ENCODE measurements around the gene MKLN1.
"Not testable (repeated sequence)": the region's sequence is repeated elsewhere in the genome, so short reads cannot be mapped to it uniquely, and the experiment has no call there.

MKLN1 gene

DNA sequence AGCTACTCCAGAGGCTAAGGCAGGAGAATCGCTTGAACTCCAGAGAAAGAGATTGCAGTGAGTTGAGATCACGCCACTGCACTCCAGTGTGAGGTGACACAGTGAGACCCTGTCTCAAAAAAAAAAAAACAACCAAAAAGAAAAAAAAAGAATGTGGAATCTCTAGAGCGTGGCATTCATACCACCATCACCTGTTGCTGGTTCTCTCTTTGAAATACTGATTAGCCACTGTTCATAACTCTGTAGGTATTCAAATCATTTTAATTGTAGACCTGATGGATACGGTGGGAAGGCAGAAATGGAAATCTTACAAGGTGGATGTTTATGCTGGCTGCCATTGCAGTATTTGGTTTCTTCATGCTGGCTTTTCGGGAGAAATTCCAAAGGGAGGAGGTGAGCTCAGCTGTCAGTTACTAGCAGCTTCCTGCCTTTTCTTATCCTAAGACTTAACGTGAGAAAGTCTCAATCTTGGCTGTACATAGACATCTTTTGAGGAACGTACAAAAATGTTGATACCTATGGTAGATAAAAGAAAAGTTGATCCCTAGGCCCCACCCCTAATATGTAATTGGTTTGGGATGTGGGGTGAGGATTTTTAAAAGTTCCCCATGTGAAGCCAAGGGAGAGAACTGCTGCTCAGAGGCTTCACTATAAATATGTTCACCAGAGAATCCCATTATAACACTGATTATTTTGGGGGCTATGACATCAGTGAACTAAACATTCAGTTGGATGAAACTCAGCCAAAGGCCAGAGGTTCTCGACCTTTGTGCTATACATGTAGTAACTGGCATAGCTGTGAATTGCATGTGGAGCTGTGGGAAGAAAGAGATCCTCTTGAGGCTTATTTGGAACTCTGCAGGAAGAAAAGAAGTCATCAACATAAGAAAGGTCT, 26.9 kb upstream of the MKLN1 start:
- Mint-ChIP-seq H3K4me3 (no peak overlapping the region), H3K9me3 (no peaks in the 10 kb centered on the region), H3K27me3 (no peaks in the 10 kb centered on the region), H3K4me1 (ENCODE audit: low read depth in 2 of 2) (no peaks in the 10 kb centered on the region), H3K27ac (peak overlapping the region in 1 of 2 donors; percentile 38), H3K36me3 (ENCODE audit: insufficient read depth) (no peaks in the 10 kb centered on the region)
- DNase-seq, result no peak
- ATAC-seq (replicated peaks), result no peak

DNA sequence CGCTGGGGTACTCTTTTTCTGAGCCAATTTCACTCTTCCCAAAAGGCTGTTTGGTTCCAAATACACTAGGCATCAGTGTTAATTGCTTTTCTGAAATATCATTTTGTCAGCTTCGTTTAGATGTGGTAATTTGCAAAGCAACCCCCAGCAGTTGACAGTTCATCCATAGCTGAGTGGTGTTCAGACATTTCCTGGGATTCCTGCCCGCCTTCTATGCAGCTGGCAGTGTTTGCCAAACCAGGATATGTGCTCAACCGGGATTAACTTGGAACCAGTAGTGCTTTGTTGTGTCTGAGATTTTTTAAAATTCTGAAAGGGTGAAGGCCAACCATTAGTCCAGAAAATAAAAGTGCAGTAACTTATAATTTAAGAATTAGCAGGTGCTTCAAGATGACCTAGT, 25.2 kb upstream of the MKLN1 start:
- Mint-ChIP-seq H3K36me3 (ENCODE audit: insufficient read depth) (no peaks in the 10 kb centered on the region), H3K27ac (no peak overlapping the region), H3K9me3 (no peaks in the 10 kb centered on the region), H3K4me1 (ENCODE audit: low read depth in 2 of 2) (no peaks in the 10 kb centered on the region), H3K27me3 (no peaks in the 10 kb centered on the region), H3K4me3 (no peak overlapping the region)
- ATAC-seq (replicated peaks) (no peak), DNase-seq (no peak)

DNA sequence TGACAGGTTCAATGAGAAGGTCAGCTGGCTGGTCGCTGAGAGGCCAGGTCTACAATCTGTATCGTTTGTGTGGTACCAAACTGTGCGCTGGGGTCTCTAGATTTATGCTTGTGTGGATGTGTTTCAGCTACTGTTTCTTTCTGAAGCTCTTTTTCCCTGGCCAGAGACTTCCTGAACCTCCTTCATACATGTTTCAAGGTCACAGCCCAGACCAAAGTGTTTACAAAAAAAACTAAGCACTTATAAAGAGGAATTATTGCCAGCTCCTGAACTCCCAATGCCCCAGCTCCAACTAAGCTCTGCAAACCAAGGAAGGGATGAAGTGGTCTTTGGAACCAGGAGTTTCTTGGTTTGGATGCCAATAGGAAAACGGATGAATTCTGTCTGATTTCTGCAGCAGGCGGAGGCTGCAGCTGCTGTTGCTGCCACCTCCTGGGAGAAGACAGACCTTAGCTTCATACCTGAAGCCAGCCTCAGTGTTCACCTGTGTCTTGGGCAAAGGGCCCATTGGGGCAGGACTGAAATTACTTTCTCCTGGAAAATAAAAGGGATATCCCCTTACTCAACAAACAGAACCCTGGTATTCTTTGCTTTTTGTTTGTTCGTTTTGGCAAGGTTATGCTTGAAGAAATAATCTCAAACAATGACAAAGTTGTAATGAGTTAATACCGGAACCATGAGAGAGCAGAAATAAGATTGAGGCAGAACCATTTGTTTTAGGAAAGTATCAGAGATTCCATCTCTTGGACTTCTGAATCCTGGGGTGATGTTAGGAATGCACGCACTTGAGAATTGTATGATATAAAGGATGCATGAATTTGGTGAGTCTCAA, 24.6 kb upstream of the MKLN1 start:
- Mint-ChIP-seq H3K4me1 (ENCODE audit: low read depth in 2 of 2) (no peaks in the 10 kb centered on the region), H3K36me3 (ENCODE audit: insufficient read depth) (no peaks in the 10 kb centered on the region), H3K27me3 (no peaks in the 10 kb centered on the region), H3K4me3 (no peak overlapping the region), H3K27ac (no peak overlapping the region), H3K9me3 (no peaks in the 10 kb centered on the region)
- DNase-seq (peak in 2 of 3 experiments; percentile 6 to 8), ATAC-seq (replicated peaks) (peak; percentile 37)

DNA sequence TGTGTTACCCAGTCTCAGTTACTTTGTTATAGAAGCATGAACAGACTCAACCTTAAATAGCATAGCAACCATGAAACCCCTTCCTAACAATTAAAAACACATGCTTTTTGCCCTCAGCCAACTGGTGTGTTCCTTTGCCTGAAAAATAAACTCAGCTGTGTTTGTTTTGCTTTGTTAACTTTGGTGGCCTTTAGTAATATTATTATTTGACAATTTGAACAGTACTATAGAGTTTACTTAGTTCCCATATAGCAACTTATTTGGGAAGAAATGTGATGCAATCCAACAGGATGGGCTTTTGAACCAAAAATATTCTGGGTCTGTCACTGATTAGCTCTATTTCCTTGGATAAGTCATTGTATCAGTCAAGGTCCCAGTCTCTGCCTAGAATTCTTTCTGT, 22.5 kb upstream of the MKLN1 start:
- no peaks in the 10 kb centered on the region for H3K27me3 Mint-ChIP-seq
- no peaks in the 10 kb centered on the region for H3K36me3 Mint-ChIP-seq (ENCODE audit: insufficient read depth)
- ATAC-seq (replicated peaks), result no peak
- H3K9me3 Mint-ChIP-seq, result no peaks in the 10 kb centered on the region
- no peaks in the 10 kb centered on the region for H3K4me1 Mint-ChIP-seq (ENCODE audit: low read depth in 2 of 2)
- no peak for DNase-seq
- H3K27ac Mint-ChIP-seq, result no peak overlapping the region
- no peak overlapping the region for H3K4me3 Mint-ChIP-seq

DNA sequence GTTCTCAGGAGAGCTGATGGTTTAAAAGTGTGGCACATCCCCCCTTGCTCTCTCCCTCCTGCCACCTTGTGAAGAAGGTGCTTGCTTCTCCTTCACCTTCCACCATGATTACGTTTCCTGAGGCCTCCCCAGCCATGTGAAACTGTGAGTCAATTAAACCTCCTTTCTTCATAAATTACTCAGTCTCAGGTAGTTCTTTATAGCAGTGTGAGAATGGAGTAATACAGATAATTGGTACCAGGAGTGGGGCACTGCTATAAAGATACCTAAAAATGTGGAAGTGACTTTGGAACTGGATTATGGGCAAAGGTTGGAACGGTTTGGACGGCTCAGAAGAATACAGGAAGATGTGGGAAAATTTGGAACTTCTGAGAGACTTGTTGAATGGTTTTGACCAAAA, 21.6 kb upstream of the MKLN1 start:
- H3K36me3 Mint-ChIP-seq (ENCODE audit: insufficient read depth); H3K27me3 Mint-ChIP-seq; H3K9me3 Mint-ChIP-seq; H3K27ac Mint-ChIP-seq; DNase-seq; H3K4me1 Mint-ChIP-seq (ENCODE audit: low read depth in 2 of 2); H3K4me3 Mint-ChIP-seq; ATAC-seq (replicated peaks): not testable (repeated sequence)

DNA sequence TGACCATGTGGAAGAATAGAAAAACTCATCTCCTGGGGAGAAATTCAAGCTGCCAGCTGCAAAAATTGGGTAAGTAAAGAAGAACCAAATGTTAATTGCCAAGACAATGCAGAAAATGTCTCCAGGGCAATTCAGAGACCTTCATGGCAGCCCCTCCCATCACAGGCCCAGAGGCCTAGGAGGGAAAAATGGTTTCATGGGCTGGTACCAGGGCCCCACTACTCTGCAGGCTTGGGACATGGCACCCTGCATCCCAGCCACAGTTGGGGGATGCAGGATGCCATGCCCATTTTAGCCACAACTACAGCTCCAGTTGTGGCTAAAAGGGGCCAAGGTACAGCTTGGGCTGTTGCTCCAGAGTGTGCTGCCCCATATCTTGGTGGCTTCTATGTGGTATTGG, 20.9 kb upstream of the MKLN1 start:
- no peak overlapping the region for H3K27ac Mint-ChIP-seq
- H3K36me3 Mint-ChIP-seq (ENCODE audit: insufficient read depth), result no peaks in the 10 kb centered on the region
- ATAC-seq (replicated peaks) (no peak), DNase-seq (no peak)
- no peaks in the 10 kb centered on the region for H3K27me3 Mint-ChIP-seq
- no peaks in the 10 kb centered on the region for H3K9me3 Mint-ChIP-seq
- no peak overlapping the region for H3K4me3 Mint-ChIP-seq
- no peaks in the 10 kb centered on the region for H3K4me1 Mint-ChIP-seq (ENCODE audit: low read depth in 2 of 2)

DNA sequence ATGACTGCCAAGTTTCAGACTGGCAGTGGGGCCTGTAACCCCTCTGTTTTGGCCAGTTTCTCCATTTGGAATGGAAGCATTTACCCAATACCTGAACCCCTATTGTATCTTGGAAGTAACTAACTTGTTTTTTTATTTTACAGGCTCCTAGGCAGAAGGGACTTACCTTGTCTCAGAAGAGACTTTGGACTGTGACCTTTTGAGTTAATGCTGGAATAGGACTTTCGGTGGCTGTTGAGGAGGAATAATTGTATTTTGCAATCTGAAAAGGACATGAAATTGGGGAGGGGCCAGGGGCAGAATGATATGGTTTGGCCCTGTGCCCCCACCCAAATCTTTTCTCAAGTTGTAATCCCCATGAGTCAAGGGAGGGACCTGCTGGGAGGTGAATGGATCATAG, 20.0 kb upstream of the MKLN1 start:
- H3K4me3 Mint-ChIP-seq, result no peak overlapping the region
- H3K9me3 Mint-ChIP-seq, result peaks cover 0 to 2% of the 10 kb centered on the region in 2 donors
- H3K36me3 Mint-ChIP-seq (ENCODE audit: insufficient read depth), result peaks cover 3% of the 10 kb centered on the region
- peak overlapping the region in 1 of 2 donors; percentile 64 for H3K27ac Mint-ChIP-seq
- no peaks in the 10 kb centered on the region for H3K27me3 Mint-ChIP-seq
- ATAC-seq (replicated peaks) (no peak), DNase-seq (no peak)
- no peaks in the 10 kb centered on the region for H3K4me1 Mint-ChIP-seq (ENCODE audit: low read depth in 2 of 2)

DNA sequence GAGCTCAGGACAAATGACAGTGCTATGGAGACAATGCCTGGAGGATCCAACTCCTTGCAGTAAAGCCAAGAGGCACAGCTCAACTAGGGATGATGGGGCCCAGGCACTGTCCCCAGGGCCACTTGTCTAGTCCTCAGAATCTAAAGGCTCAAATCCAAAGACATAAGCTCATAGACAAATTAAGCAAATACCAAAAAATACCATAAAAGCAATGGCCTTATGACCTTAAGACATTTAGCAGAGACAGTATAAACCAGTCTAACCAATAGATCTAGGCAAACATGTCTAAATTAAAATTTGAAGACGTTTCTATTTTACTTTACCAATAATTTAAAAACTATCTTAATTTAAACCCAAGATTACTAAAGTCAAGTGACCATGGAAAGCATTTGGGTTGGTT, 14.8 kb upstream of the MKLN1 start:
- DNase-seq (no peak), ATAC-seq (replicated peaks) (no peak)
- Mint-ChIP-seq H3K4me1 (ENCODE audit: low read depth in 2 of 2) (no peaks in the 10 kb centered on the region), H3K4me3 (no peak overlapping the region), H3K27ac (no peak overlapping the region), H3K9me3 (peaks cover 0 to 2% of the 10 kb centered on the region in 2 donors), H3K27me3 (peaks cover 12 to 28% of the 10 kb centered on the region in 2 donors), H3K36me3 (ENCODE audit: insufficient read depth) (peaks cover 3% of the 10 kb centered on the region)

DNA sequence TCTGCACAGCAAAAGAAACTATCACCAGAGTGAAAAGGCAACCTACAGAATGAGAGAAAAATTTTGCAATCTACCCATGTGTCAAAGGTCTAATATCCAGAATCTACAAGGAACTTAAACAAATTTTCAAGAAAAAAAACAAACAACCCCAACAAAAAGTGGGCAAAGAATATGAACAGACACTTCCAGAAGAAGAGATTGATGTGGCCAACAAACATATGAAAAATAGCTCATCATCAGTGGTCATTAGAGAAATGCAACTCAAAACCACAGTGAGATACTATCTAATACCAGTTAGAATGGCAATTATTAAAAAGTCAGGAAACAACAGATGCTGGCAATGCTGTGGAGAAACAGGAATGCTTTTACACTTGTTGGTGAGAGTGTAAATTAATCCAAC, 7.1 kb upstream of the MKLN1 start:
- Mint-ChIP-seq H3K9me3 (no peaks in the 10 kb centered on the region), H3K36me3 (ENCODE audit: insufficient read depth) (peaks cover 2% of the 10 kb centered on the region), H3K27ac (no peak overlapping the region), H3K27me3 (peaks cover 12 to 16% of the 10 kb centered on the region in 2 donors), H3K4me1 (ENCODE audit: low read depth in 2 of 2) (peaks cover 3 to 11% of the 10 kb centered on the region in 2 donors), H3K4me3 (no peak overlapping the region)
- DNase-seq (no peak), ATAC-seq (replicated peaks) (no peak)

DNA sequence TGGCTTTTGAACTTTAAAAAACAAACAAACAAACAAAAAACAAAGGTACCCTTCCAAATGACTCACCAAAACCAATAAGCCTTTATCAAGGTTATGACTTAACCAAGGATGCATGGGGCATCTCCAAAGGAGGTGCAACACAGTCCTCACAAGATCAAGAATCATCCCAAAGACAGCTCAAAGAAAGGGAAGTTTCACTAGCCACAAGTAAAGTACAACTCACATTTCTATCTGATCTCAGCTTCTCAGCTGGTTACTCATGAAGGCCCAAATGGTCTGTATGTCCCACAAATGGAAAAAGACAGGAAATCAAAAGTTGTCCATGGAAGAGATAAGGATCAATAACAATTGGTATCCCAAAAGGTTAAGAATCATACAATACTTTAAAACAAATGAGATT, 6.0 kb upstream of the MKLN1 start:
- H3K27ac Mint-ChIP-seq, result no peak overlapping the region
- no peak for DNase-seq

DNA sequence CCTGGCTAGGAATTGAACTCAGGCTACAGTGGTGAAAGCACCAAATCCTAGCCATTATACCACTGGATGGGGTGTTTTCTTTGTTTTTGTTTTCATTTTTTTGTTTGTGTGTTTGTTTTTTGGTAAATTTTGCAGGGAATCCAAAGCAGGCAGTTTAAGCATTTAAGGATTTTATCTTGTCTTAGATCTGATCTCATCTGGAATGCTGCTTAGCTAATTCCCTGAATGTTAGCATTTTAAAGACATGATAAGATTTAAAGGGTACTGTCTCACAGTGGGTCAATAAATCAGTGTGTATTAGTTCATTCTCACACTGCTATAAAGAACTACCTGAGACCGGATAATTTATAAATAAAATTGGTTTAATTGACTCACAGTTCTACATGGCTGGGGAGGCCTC, 5.6 kb upstream of the MKLN1 start:
- H3K27ac Mint-ChIP-seq, result no peak overlapping the region
- peaks cover 8 to 18% of the 10 kb centered on the region in 2 donors for H3K4me1 Mint-ChIP-seq (ENCODE audit: low read depth in 2 of 2)
- no peaks in the 10 kb centered on the region for H3K9me3 Mint-ChIP-seq
- ATAC-seq (replicated peaks), result no peak
- no peak for DNase-seq
- H3K36me3 Mint-ChIP-seq (ENCODE audit: insufficient read depth), result peaks cover 2% of the 10 kb centered on the region
- H3K4me3 Mint-ChIP-seq, result no peak overlapping the region
- peaks cover 2 to 4% of the 10 kb centered on the region in 2 donors for H3K27me3 Mint-ChIP-seq

More for the DNA sequence above, 6.0 kb upstream of the MKLN1 start:
- Mint-ChIP-seq H3K27me3 (peaks cover 6 to 8% of the 10 kb centered on the region in 2 donors), H3K4me3 (no peak overlapping the region), H3K36me3 (ENCODE audit: insufficient read depth) (peaks cover 2% of the 10 kb centered on the region), H3K4me1 (ENCODE audit: low read depth in 2 of 2) (peaks cover 6 to 14% of the 10 kb centered on the region in 2 donors), H3K9me3 (no peaks in the 10 kb centered on the region)
- ATAC-seq (replicated peaks), result no peak

DNA sequence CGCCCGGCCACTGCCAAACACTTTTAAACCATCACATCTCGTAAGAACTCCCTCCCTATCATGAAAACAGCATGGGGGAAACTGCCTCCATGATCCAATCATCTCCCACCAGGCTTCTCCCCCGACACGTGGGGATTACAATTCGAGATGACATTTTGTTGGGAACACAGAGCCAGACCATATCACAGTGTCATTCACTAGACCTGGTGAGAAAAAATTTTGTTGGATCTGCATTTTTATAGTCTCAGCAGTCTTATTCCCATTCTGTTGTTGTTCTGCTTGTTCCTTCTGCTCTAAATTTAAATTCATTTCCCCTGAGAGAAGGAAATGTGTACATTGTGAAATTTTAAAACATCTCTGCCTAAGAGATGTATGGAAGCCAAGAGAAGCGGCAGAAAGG, 4.8 kb upstream of the MKLN1 start:
- no peaks in the 10 kb centered on the region for H3K9me3 Mint-ChIP-seq
- DNase-seq (no peak), ATAC-seq (replicated peaks) (no peak)
- peaks cover 5% of the 10 kb centered on the region for H3K36me3 Mint-ChIP-seq (ENCODE audit: insufficient read depth)
- no peaks in the 10 kb centered on the region for H3K27me3 Mint-ChIP-seq
- no peak overlapping the region for H3K4me3 Mint-ChIP-seq
- peaks cover 14 to 25% of the 10 kb centered on the region in 2 donors for H3K4me1 Mint-ChIP-seq (ENCODE audit: low read depth in 2 of 2)
- no peak overlapping the region for H3K27ac Mint-ChIP-seq

DNA sequence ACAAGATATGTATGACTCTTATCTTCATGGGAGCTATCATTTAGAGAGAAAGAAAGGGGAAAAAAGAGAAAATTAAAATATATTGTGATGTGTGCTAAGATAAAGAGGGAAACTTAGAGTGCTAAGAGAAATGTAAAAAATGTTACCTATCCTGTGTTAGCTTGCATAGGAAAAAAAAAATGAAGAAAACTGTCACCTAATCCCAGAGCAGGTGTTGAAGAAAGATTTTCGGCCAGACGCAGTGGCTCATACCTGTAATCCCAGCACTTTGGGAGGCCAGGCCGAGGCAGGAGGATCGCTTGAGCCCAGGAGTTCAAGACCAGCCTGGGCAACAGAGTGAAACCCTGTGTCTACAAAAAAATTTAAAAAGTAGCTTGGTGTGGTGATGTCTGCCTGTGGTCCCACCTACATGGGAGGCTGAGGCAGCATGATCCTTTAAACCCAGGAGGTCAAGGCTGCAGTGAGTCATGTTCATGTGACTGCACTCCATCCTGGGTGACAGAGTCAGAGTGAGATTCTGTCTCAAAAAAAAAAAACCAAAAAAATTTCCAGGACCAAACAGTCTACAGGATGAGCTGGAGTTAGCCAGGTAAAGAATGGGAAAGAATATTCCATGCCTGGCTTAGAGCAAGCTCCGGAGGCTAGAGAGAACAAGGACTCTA, 2.4 kb upstream of the MKLN1 start:
- peak overlapping the region in 1 of 2 donors; percentile 90 for H3K27ac Mint-ChIP-seq
- peaks cover 11% of the 10 kb centered on the region for H3K36me3 Mint-ChIP-seq (ENCODE audit: insufficient read depth)
- H3K4me1 Mint-ChIP-seq (ENCODE audit: low read depth in 2 of 2), result peaks cover 30 to 49% of the 10 kb centered on the region in 2 donors
- ATAC-seq (replicated peaks) (no peak), DNase-seq (no peak)
- H3K4me3 Mint-ChIP-seq, result peak overlapping the region in 1 of 2 donors; percentile 44
- H3K27me3 Mint-ChIP-seq, result no peaks in the 10 kb centered on the region
- H3K9me3 Mint-ChIP-seq, result no peaks in the 10 kb centered on the region

Data from effector memory CD8-positive, alpha-beta T cell (primary cell).